IgD-negative memory B cell (primary cell): ENCODE measurements around the gene CAPN6. TPM values are rescaled to one million over a fixed set of nuclear protein-coding genes. Genes with fewer than 3 reads are reported as not detected.

Experiments
- H3K27ac Mint-ChIP-seq, 3 donors: one replicate each; pipeline ENCODE4 v1.8.0; 2020 to 2022; ENCODE audit warnings: mild to moderate bottlenecking in 3 of 3, mixed read lengths in 3 of 3, moderate library complexity in 1 of 3
- H3K27me3 Mint-ChIP-seq: one replicate; pipeline ENCODE4 v1.8.0; 2021; ENCODE audit warnings: mixed read lengths
- H3K36me3 Mint-ChIP-seq: one replicate; pipeline ENCODE4 v1.8.0; 2020; ENCODE audit warnings: mild to moderate bottlenecking, mixed read lengths
- H3K4me1 Mint-ChIP-seq, 3 donors: one replicate each; pipeline ENCODE4 v1.8.0; 2020 to 2022; ENCODE audit warnings: mixed read lengths in 3 of 3, mild to moderate bottlenecking in 1 of 3
- H3K4me3 Mint-ChIP-seq, 4 donors: one replicate each; pipeline ENCODE4 v1.8.0; 2020 to 2022; ENCODE audit warnings: mild to moderate bottlenecking in 4 of 4, mixed read lengths in 4 of 4, moderate library complexity in 3 of 4
- H3K9me3 Mint-ChIP-seq, 3 donors: one replicate each; pipeline ENCODE4 v1.8.0; 2020 to 2021; ENCODE audit warnings: mixed read lengths in 3 of 3, mild to moderate bottlenecking in 1 of 3
- polyA plus RNA-seq: library from polyadenylated mRNA; unstranded; fragments of 300-500 nt; fragmentation: Illumina TruSeq; gene quantifications from one replicate; pipeline ENCODE4 v1.2.3, GENCODE V29; 2021

CAPN6 gene
- polyA plus RNA-seq, 1 donor from 2014 or later = not detected

DNA sequence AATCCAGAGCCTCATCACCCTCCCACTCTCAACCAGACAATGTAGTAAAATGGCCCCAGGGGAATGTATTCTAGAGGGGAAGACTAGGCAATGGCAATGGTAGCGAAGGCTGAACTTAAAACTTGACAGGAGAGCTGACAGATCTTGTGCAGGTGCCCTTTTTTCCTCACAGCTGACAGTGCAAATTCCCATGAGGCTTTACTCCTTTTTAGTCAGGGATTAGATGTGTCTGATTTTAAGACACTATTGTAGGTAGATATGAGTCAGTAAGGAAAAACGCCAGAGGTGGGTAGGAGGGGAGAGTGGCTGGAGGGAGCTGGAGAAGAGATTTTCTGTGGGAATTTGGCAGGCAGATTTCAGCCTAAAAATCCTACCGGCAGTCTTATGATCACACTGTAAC lies 10.7 kb downstream of the CAPN6 start:
- no peak overlapping the region for H3K27ac Mint-ChIP-seq
- H3K9me3 Mint-ChIP-seq = peaks cover 0 to 5% (median 0%) of the 10 kb centered on the region in 3 donors
- no peak overlapping the region for H3K4me3 Mint-ChIP-seq
- H3K27me3 Mint-ChIP-seq = peaks cover 2% of the 10 kb centered on the region
- no peaks in the 10 kb centered on the region for H3K4me1 Mint-ChIP-seq
- no peaks in the 10 kb centered on the region for H3K36me3 Mint-ChIP-seq

GRCh38 chrX:111257733-111258132 lies 12.6 kb downstream of the CAPN6 start:
- Mint-ChIP-seq H3K4me3 (no peak overlapping the region), H3K9me3 (peaks cover 0 to 5% (median 0%) of the 10 kb centered on the region in 3 donors)

GRCh38 chrX:111254896-111255693 lies 15.2 kb downstream of the CAPN6 start:
- H3K36me3 Mint-ChIP-seq = no peaks in the 10 kb centered on the region
- no peak overlapping the region for H3K4me3 Mint-ChIP-seq
- peaks cover 2% of the 10 kb centered on the region for H3K27me3 Mint-ChIP-seq
- no peak overlapping the region for H3K27ac Mint-ChIP-seq
- peaks cover 0 to 2% (median 0%) of the 10 kb centered on the region in 3 donors for H3K4me1 Mint-ChIP-seq
- H3K9me3 Mint-ChIP-seq = no peaks in the 10 kb centered on the region

More at GRCh38 chrX:111257733-111258132, 12.6 kb downstream of the CAPN6 start:
- peaks cover 3% of the 10 kb centered on the region for H3K27me3 Mint-ChIP-seq
- peak overlapping the region in 1 of 3 donors; percentile 34 for H3K27ac Mint-ChIP-seq
- no peaks in the 10 kb centered on the region for H3K36me3 Mint-ChIP-seq
- H3K4me1 Mint-ChIP-seq = no peaks in the 10 kb centered on the region

DNA sequence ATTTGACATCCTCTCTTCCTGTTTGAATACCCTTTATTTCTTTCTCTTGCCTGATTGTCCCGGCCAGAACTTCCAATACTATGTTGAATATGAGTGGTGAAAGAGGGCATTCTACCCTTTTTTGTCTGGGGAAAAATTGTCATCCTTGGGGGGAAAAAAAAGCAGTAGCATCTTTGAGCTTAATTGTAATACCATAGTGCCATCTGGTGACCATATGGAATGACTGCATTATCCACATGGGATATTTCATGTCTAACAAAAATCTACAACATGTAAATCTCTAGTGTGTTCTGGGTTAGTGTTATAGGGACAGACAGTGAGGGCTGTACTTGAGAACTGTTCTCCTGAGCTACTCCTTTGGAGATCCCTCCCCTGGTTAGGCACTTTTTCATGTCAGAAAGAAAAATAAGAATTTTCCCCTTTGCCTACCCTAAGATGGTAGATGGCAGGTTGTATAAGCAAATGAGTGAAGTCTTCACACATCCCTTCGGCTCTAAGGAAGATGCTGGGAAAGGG lies 26.0 kb downstream of the CAPN6 start:
- Mint-ChIP-seq H3K4me1 (no peaks in the 10 kb centered on the region), H3K27ac (no peak overlapping the region), H3K4me3 (no peak overlapping the region), H3K9me3 (no peaks in the 10 kb centered on the region), H3K36me3 (no peaks in the 10 kb centered on the region), H3K27me3 (peaks cover 2% of the 10 kb centered on the region)

DNA sequence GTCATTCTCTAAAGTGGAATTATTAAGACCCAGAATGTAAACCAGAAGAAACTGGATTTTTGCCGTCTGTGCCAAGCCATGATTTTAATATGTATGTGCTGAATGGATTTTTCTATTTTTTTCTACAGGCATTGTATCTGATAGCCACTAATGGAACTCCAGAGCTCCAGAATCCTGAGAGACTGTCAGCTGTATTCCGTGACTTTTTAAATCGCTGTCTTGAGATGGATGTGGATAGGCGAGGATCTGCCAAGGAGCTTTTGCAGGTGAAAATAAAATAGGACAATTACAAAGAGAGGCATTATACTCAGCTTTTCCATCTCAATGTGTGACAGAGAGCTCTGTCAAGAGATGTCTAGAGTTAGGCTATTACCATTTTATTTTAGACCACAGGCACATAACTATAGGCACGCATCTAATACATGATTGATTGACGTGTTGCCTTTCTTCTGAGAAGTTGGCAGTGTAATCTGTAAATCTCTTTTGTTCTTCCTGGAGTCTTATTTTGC lies 53.9 kb downstream of the CAPN6 start:
- no peak overlapping the region for H3K4me3 Mint-ChIP-seq
- H3K9me3 Mint-ChIP-seq = peaks cover 0 to 2% (median 0%) of the 10 kb centered on the region in 3 donors
- no peak overlapping the region for H3K27ac Mint-ChIP-seq
- no peaks in the 10 kb centered on the region for H3K36me3 Mint-ChIP-seq
- H3K4me1 Mint-ChIP-seq = peaks cover 0 to 3% (median 0%) of the 10 kb centered on the region in 3 donors
- no peaks in the 10 kb centered on the region for H3K27me3 Mint-ChIP-seq

GRCh38 chrX:111207851-111208250 lies 62.4 kb downstream of the CAPN6 start:
- Mint-ChIP-seq H3K9me3 (no peaks in the 10 kb centered on the region), H3K4me1 (peaks cover 0 to 1% (median 0%) of the 10 kb centered on the region in 3 donors), H3K27ac (no peak overlapping the region), H3K36me3 (no peaks in the 10 kb centered on the region), H3K4me3 (no peak overlapping the region), H3K27me3 (peaks cover 6% of the 10 kb centered on the region)

DNA sequence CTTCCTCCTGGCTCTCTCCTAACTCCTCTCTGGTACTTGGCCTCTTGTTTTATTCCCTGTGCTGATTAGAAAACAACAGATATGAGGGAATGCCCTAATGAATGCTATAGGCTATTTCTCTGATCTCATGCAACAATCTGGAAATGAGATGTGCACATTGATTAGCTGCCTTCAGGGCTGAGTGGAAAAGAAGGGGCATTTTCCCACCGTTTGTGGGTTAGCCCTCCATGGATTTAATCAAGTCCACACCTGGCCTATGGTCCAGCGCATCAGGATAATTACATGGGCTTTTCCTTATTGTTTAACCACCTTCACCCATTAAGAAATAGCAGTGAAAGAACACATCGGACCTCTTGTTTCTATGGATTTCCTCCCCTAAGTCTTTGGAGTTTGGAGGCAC lies 70.0 kb downstream of the CAPN6 start:
- Mint-ChIP-seq H3K27me3 (peaks cover 5% of the 10 kb centered on the region), H3K36me3 (no peaks in the 10 kb centered on the region), H3K9me3 (no peaks in the 10 kb centered on the region), H3K27ac (no peak overlapping the region), H3K4me3 (no peak overlapping the region), H3K4me1 (no peaks in the 10 kb centered on the region)

- H3K27ac Mint-ChIP-seq = no peak overlapping the region
- no peak overlapping the region for H3K4me3 Mint-ChIP-seq
- peaks cover 5% of the 10 kb centered on the region for H3K27me3 Mint-ChIP-seq
- no peaks in the 10 kb centered on the region for H3K36me3 Mint-ChIP-seq
- no peaks in the 10 kb centered on the region for H3K9me3 Mint-ChIP-seq
- H3K4me1 Mint-ChIP-seq = no peaks in the 10 kb centered on the region
These were observed 70.8 kb downstream of the CAPN6 start for GRCh38 chrX:111199505-111199904.

Other genes starting within 250 kb of the CAPN6 start
- gene PAK3, start 174.3 kb downstream of the CAPN6 start, polyA plus RNA-seq = 0.19 TPM
- gene DCX, start 141.7 kb upstream of the CAPN6 start, polyA plus RNA-seq = not detected
- gene SERTM2, start 241.2 kb upstream of the CAPN6 start, polyA plus RNA-seq = not detected